Measurements from ENCODE around the gene FARS2.

DNA sequence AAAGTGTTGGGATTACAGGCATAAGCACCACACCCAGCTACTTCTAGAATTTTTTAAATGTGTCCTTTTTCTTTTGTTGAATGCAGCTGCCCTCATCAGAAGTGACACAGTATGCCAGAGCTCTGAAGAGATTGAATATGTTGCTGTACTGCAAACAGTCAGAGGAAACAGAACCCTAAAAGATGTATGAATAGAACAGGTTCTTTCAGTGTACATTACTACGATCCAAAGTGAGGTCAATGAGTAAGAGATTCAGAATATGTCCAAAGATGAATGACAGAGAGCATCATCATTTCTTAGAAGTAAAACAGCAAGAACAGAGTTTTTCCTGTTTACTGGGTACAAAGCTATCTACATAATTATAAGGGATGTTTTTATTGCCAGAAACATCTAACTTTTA lies 476.9 kb downstream of the FARS2 start:
- TF ChIP-seq, protein P1, sequence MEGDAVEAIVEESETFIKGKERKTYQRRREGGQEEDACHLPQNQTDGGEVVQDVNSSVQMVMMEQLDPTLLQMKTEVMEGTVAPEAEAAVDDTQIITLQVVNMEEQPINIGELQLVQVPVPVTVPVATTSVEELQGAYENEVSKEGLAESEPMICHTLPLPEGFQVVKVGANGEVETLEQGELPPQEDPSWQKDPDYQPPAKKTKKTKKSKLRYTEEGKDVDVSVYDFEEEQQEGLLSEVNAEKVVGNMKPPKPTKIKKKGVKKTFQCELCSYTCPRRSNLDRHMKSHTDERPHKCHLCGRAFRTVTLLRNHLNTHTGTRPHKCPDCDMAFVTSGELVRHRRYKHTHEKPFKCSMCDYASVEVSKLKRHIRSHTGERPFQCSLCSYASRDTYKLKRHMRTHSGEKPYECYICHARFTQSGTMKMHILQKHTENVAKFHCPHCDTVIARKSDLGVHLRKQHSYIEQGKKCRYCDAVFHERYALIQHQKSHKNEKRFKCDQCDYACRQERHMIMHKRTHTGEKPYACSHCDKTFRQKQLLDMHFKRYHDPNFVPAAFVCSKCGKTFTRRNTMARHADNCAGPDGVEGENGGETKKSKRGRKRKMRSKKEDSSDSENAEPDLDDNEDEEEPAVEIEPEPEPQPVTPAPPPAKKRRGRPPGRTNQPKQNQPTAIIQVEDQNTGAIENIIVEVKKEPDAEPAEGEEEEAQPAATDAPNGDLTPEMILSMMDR (conservative IDR thresholded peaks at IDR 0.05 in 1 of 2, IDR thresholded peaks at IDR 0.05 in 1 of 2; ENCODE audit: low read depth in 1 of 2, low read length in 2 of 2), result no peak
- TF ChIP-seq EZH2 (IDR thresholded peaks at IDR 0.05; ENCODE audit: low read length, missing control alignments), result no peak

All from fibroblast of lung (primary cell).